T-helper 2 cell treated with Interferon-gamma antibody and Interleukin-4, amounts not matched to agents 100 ng/mL and 5 ng/mL, for 36 hours (primary cell): Measurements from ENCODE around the gene CSTF1. TPM values are rescaled to one million over a fixed set of nuclear protein-coding genes. Genes with fewer than 3 reads are reported as not detected.
"Not testable (repeated sequence)": the region's sequence is repeated elsewhere in the genome, so short reads cannot be mapped to it uniquely, and the experiment has no call there.

ENCODE experiments used
- intact Hi-C: fragments of 100-400 bp; cut with micrococcal nuclease; formaldehyde crosslinking; loops from one replicate; pipeline ENCODE4 v1.15.1; 2023
- total RNA-seq: library from RNA; stranded (reverse); gene quantifications from 2 replicates; pipeline ENCODE4 v1.2.3, GENCODE V29; 2022

Gene CSTF1
- total RNA-seq, 1 donor from 2014 or later: 48.6 TPM

GRCh38 chr20:56368351-56369134, 23.9 kb upstream of the CSTF1 start:
- intact Hi-C loops: no loop called here

GRCh38 chr20:56369179-56369578, 23.3 kb upstream of the CSTF1 start:
- intact Hi-C loops: no loop called here

- intact Hi-C loops: no loop called here
Measured at GRCh38 chr20:56371977-56372376, 20.5 kb upstream of the CSTF1 start.

GRCh38 chr20:56372850-56373249, 19.6 kb upstream of the CSTF1 start:
- intact Hi-C loops: no loop called here

GRCh38 chr20:56373942-56374341, 18.5 kb upstream of the CSTF1 start:
- intact Hi-C loops: no loop called here

GRCh38 chr20:56376331-56376730, 16.1 kb upstream of the CSTF1 start:
- intact Hi-C loops: no loop called here

- intact Hi-C loops: no loop called here
Measured at GRCh38 chr20:56378386-56378785, 14.1 kb upstream of the CSTF1 start.

GRCh38 chr20:56380375-56380774, 12.1 kb upstream of the CSTF1 start:
- intact Hi-C loops: no loop called here

- intact Hi-C loops: no loop called here
Measured at GRCh38 chr20:56381501-56381900, 10.9 kb upstream of the CSTF1 start.

GRCh38 chr20:56382696-56383095, 9.7 kb upstream of the CSTF1 start:
- intact Hi-C loops: no loop called here

- intact Hi-C loops: no loop called here
Measured at GRCh38 chr20:56383334-56383733, 9.1 kb upstream of the CSTF1 start.

- intact Hi-C loops: no loop called here
Measured at GRCh38 chr20:56385130-56385529, 7.3 kb upstream of the CSTF1 start.

GRCh38 chr20:56386219-56386618, 6.2 kb upstream of the CSTF1 start:
- intact Hi-C loops: no loop called here

GRCh38 chr20:56388882-56389281, 3.6 kb upstream of the CSTF1 start:
- intact Hi-C loops: no loop called here

- intact Hi-C loops: no loop called here
Measured at GRCh38 chr20:56389807-56390206, 2.6 kb upstream of the CSTF1 start.

GRCh38 chr20:56390396-56390795, 2.0 kb upstream of the CSTF1 start:
- intact Hi-C loops: not testable (repeated sequence)

- intact Hi-C loops: no loop called here
Measured at GRCh38 chr20:56391037-56391436, 1.4 kb upstream of the CSTF1 start.

GRCh38 chr20:56391596-56392131, 781 bp upstream of the CSTF1 start:
- intact Hi-C loops: loop anchor here (1.0 to 2.0 kb wide), 4 partner anchors 21 to 999 kb away; partner anchors contain the start of genes CASS4, FAM210B, RBM38 and RTF2

GRCh38 chr20:56392881-56393482, 537 bp downstream of the CSTF1 start:
- intact Hi-C loops: loop anchor here (1.0 to 2.0 kb wide), 4 partner anchors 19 to 998 kb away; partner anchors contain the start of genes CASS4, FAM210B, RBM38 and RTF2

- intact Hi-C loops: loop anchor here (2.0 kb wide), 1 partner anchor 997 kb away; the partner anchor contains the start of gene RBM38
Measured at GRCh38 chr20:56393653-56394052, 1.2 kb downstream of the CSTF1 start.

- intact Hi-C loops: no loop called here
Measured at GRCh38 chr20:56395166-56395565, 2.7 kb downstream of the CSTF1 start.

- intact Hi-C loops: loop anchor here (1.0 kb wide), 2 partner anchors 68 to 116 kb away; partner anchors contain the start of gene RTF2
Measured at GRCh38 chr20:56400001-56400640, 7.7 kb downstream of the CSTF1 start.
